Ovary (tissue), 3 donors: ENCODE results near the gene KNDC1.

ENCODE experiments used
- EP300 ChIP-seq: sonication (generic); formaldehyde crosslinking; IDR thresholded peaks from one replicate; pipeline ENCODE4 v1.6.1; 2017; ENCODE audit warnings: antibody characterized with exemption
- POLR2A ChIP-seq: fragments of 450-650 bp; IDR thresholded peaks from one replicate; pipeline ENCODE4 v1.6.1; 2017; ENCODE audit warnings: antibody characterized with exemption, mild to moderate bottlenecking, moderate library complexity
- TF ChIP-seq, protein P1 (sequence below), 3 donors: fragments of 450-650 bp in 2 of 3; fragments of 200-600 bp in 1 of 3; IDR thresholded peaks; one replicate each; pipeline versions ENCODE4 v1.5.1 to v1.8.0; 2016 to 2022; ENCODE audit warnings: antibody characterized with exemption in 3 of 3, mild to moderate bottlenecking in 1 of 3
- donor health status: DM: no; HTN: no; CAD: no.

DNA sequence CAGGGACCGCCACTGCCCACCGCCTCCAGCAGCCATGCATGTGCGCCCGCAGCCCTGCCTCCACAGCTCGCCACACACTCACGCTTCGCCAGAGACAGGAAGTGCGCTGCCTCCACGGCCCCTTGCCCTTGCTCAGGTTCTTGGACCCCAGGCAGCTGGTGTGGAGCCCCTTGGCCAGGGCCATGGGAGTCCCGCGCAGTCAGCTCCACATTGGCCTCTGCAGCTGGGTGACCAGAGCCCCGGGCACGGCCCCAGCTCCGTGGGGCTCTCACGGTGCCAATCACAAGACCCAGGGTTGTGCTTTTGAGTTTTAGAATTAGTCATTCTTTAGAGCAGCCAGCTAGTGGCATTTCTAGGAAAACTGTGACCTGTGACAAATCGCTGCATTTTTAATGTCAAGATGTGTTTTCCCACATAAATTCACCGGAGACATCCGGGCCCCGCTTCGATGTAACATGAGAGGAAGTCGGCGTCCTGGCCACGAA is 65.7 kb downstream of the KNDC1 start:
- TF ChIP-seq, protein P1, sequence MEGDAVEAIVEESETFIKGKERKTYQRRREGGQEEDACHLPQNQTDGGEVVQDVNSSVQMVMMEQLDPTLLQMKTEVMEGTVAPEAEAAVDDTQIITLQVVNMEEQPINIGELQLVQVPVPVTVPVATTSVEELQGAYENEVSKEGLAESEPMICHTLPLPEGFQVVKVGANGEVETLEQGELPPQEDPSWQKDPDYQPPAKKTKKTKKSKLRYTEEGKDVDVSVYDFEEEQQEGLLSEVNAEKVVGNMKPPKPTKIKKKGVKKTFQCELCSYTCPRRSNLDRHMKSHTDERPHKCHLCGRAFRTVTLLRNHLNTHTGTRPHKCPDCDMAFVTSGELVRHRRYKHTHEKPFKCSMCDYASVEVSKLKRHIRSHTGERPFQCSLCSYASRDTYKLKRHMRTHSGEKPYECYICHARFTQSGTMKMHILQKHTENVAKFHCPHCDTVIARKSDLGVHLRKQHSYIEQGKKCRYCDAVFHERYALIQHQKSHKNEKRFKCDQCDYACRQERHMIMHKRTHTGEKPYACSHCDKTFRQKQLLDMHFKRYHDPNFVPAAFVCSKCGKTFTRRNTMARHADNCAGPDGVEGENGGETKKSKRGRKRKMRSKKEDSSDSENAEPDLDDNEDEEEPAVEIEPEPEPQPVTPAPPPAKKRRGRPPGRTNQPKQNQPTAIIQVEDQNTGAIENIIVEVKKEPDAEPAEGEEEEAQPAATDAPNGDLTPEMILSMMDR (IDR thresholded peaks at IDR 0.05) = no peak
- TF ChIP-seq POLR2A (no peak), EP300 (no peak)
